OCI-LY1 (cell line): Measurements from ENCODE around the gene GPR32.
"Not testable (repeated sequence)": the region's sequence is repeated elsewhere in the genome, so short reads cannot be mapped to it uniquely, and the experiment has no call there.

Experiments used
- EZH2 ChIP-seq: fragments of 200-600 bp; sonication (generic), shearing (Covaris generic); IDR thresholded peaks from 2 replicates; pipeline ENCODE4 v1.8.0; 2017; ENCODE audit warnings: borderline replicate concordance, mixed run types, mild to moderate bottlenecking, antibody characterized with exemption, low read length, moderate library complexity, mixed read lengths
- TF ChIP-seq, protein P1 (sequence below): fragments of 200-600 bp; sonication (generic), shearing (Covaris generic); IDR thresholded peaks from 2 replicates; pipeline ENCODE4 v1.5.1; 2017; ENCODE audit warnings: mild to moderate bottlenecking, antibody characterized with exemption, low read length, moderate library complexity, mixed read lengths

DNA sequence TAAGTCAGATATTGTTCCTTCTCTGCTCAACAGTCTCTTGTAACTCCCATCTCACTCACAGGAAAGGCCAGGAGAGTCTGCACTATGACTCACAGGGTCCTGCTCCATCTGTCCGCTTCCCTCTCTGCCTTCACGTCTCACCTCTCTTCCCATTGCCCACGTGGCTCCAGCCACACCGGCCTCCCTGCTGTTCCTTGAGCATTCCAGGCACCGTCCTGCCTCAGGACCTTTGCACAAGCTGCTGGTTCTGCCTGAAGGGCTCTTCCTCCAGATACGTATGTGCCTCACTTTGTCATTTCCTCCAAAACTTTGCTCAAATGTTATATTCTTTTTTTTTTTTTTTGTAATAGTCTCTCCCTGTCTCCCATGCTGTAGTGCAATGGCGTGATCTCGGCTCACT lies 14.0 kb upstream of the GPR32 start:
- TF ChIP-seq, protein P1, sequence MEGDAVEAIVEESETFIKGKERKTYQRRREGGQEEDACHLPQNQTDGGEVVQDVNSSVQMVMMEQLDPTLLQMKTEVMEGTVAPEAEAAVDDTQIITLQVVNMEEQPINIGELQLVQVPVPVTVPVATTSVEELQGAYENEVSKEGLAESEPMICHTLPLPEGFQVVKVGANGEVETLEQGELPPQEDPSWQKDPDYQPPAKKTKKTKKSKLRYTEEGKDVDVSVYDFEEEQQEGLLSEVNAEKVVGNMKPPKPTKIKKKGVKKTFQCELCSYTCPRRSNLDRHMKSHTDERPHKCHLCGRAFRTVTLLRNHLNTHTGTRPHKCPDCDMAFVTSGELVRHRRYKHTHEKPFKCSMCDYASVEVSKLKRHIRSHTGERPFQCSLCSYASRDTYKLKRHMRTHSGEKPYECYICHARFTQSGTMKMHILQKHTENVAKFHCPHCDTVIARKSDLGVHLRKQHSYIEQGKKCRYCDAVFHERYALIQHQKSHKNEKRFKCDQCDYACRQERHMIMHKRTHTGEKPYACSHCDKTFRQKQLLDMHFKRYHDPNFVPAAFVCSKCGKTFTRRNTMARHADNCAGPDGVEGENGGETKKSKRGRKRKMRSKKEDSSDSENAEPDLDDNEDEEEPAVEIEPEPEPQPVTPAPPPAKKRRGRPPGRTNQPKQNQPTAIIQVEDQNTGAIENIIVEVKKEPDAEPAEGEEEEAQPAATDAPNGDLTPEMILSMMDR, result not testable (repeated sequence)
- TF ChIP-seq EZH2, result not testable (repeated sequence)
